CD14-positive monocyte (primary cell): ENCODE measurements around the gene RITA1. TPM values are rescaled to one million over a fixed set of nuclear protein-coding genes. Genes with fewer than 3 reads are reported as not detected.

Experiments used
- DNase-seq, 3 donors: peaks; one replicate each; pipeline ENCODE4 v3.0.0-alpha.2; 2011 to 2022
- H2AFZ ChIP-seq: 2 replicates; pipeline ENCODE4 v1.6.0; 2012; ENCODE audit warnings: mild to moderate bottlenecking, low read depth, low read length, inconsistent platforms; ENCODE audit not compliant: insufficient read depth, poor library complexity, severe bottlenecking
- H3K27ac ChIP-seq, 2 donors: 1 replicate in 1 of 2; 2 replicates in 1 of 2; pipeline ENCODE4 v1.5.1; 2012 to 2013; ENCODE audit warnings: low read length in 2 of 2, control low read depth in 1 of 2, inconsistent platforms in 1 of 2, low read depth in 1 of 2, mild to moderate bottlenecking in 1 of 2
- H3K27me3 ChIP-seq, 2 donors: one replicate each; pipeline versions ENCODE4 v1.6.0 to v1.6.1; 2011 to 2013; ENCODE audit warnings: low read length in 2 of 2; ENCODE audit not compliant: control insufficient read depth in 2 of 2, insufficient read depth in 2 of 2
- H3K36me3 ChIP-seq, 2 donors: replicated peaks in 1 of 2; 1 replicate in 1 of 2; 2 replicates in 1 of 2; pipeline versions ENCODE4 v1.5.1 to v1.6.1; 2012 to 2013; ENCODE audit warnings: low read length in 2 of 2, control low read depth in 1 of 2, inconsistent platforms in 1 of 2, mild to moderate bottlenecking in 1 of 2; ENCODE audit not compliant: insufficient read depth in 2 of 2, control insufficient read depth in 1 of 2
- H3K4me1 ChIP-seq, 2 donors: 1 replicate in 1 of 2; 2 replicates in 1 of 2; pipeline versions ENCODE4 v1.5.1 to v1.6.1; 2012 to 2013; ENCODE audit warnings: low read length in 2 of 2, control low read depth in 1 of 2, inconsistent platforms in 1 of 2, mild to moderate bottlenecking in 1 of 2, moderate library complexity in 1 of 2; ENCODE audit not compliant: insufficient read depth in 2 of 2, control insufficient read depth in 1 of 2
- H3K4me2 ChIP-seq: replicated peaks from 2 replicates; pipeline ENCODE3; 2012; ENCODE audit warnings: low read length, moderate library complexity, mild to moderate bottlenecking; ENCODE audit not compliant: poor library complexity, severe bottlenecking; ENCODE audit errors: extremely low read depth
- H3K4me3 ChIP-seq, 3 experiments: fragments of 200-600 bp in 1 of 3; sonication (generic) in 1 of 3; replicated peaks in 1 of 3; 1 replicate in 2 of 3; 2 replicates in 1 of 3; pipeline ENCODE4 v1.5.1; 2011 to 2013; ENCODE audit warnings: low read length in 3 of 3, mild to moderate bottlenecking in 3 of 3, control low read depth in 2 of 3, low read depth in 2 of 3, inconsistent platforms in 1 of 3, moderate library complexity in 1 of 3
- H3K79me2 ChIP-seq: 2 replicates; pipeline ENCODE4 v1.6.0; 2012; ENCODE audit warnings: mild to moderate bottlenecking, control low read depth, inconsistent platforms, low read length, moderate library complexity; ENCODE audit not compliant: insufficient read depth
- H3K9ac ChIP-seq: 2 replicates; pipeline ENCODE4 v1.6.0; 2017; ENCODE audit warnings: low read length, mild to moderate bottlenecking; ENCODE audit not compliant: insufficient read depth, poor library complexity, severe bottlenecking
- H3K9me3 ChIP-seq, 2 donors: replicated peaks in 1 of 2; 1 replicate in 1 of 2; 2 replicates in 1 of 2; pipeline versions ENCODE4 v1.5.1 to v1.6.1; 2012 to 2013; ENCODE audit warnings: low read length in 2 of 2, control low read depth in 1 of 2; ENCODE audit not compliant: control insufficient read depth in 1 of 2, insufficient read depth in 1 of 2
- H4K20me1 ChIP-seq: 2 replicates; pipeline ENCODE4 v1.6.0; 2012; ENCODE audit warnings: mild to moderate bottlenecking, low read length, control low read depth, moderate library complexity; ENCODE audit not compliant: insufficient read depth
- H3K27ac Mint-ChIP-seq, 7 donors: one replicate each; pipeline ENCODE4 v1.8.0; 2020; ENCODE audit warnings: mild to moderate bottlenecking in 7 of 7, mixed read lengths in 7 of 7, moderate library complexity in 6 of 7, inconsistent platforms in 2 of 7
- H3K27me3 Mint-ChIP-seq, 3 donors: one replicate each; pipeline ENCODE4 v1.8.0; 2021 to 2022; ENCODE audit warnings: low read depth in 3 of 3, mild to moderate bottlenecking in 3 of 3, mixed read lengths in 3 of 3, moderate library complexity in 3 of 3, inconsistent platforms in 1 of 3
- H3K36me3 Mint-ChIP-seq, 2 donors: one replicate each; pipeline ENCODE4 v1.8.0; 2020; ENCODE audit warnings: mixed read lengths in 2 of 2, inconsistent platforms in 1 of 2, mild to moderate bottlenecking in 1 of 2
- H3K4me1 Mint-ChIP-seq: one replicate; pipeline ENCODE4 v1.8.0; 2020; ENCODE audit warnings: mild to moderate bottlenecking, mixed read lengths
- H3K4me3 Mint-ChIP-seq, 2 donors: one replicate each; pipeline ENCODE4 v1.8.0; 2020; ENCODE audit warnings: mild to moderate bottlenecking in 2 of 2, mixed read lengths in 2 of 2, moderate library complexity in 1 of 2
- H3K9me3 Mint-ChIP-seq, 7 donors: one replicate each; pipeline ENCODE4 v1.8.0; 2020 to 2022; ENCODE audit warnings: mixed read lengths in 7 of 7, mild to moderate bottlenecking in 6 of 7, moderate library complexity in 6 of 7, inconsistent platforms in 2 of 7
- CTCF ChIP-seq: fragments of 200-600 bp; IDR thresholded peaks from one replicate; pipeline ENCODE4 v1.8.0; 2022; ENCODE audit warnings: antibody characterized with exemption, mild to moderate bottlenecking
- WGBS: methylation state at CpG from one replicate; pipeline ENCODE4 v1.1.5; 2013; ENCODE audit warnings: missing lambda C conversion rate; ENCODE audit not compliant: insufficient coverage; 5-methylcytosine and 5-hydroxymethylcytosine counted together
- intact Hi-C, 2 donors: fragments of 100-400 bp; cut with micrococcal nuclease; formaldehyde crosslinking; loops; one replicate each; pipeline versions ENCODE4 v1.15.0 to v1.15.1; 2023
- polyA plus RNA-seq, 3 donors: library from polyadenylated mRNA; depleted of rRNA in 1 of 3; unstranded in 2 of 3; stranded (reverse) in 1 of 3; fragments of 300-500 nt in 2 of 3; fragments of >200 nt in 1 of 3; fragmentation: Illumina TruSeq in 2 of 3; gene quantifications; 1 replicate in 2 of 3; 2 replicates in 1 of 3; pipeline ENCODE4 v1.2.3, GENCODE V29; 2012 to 2021

RITA1 gene
- polyA plus RNA-seq, 3 donors: 4.9 to 17.6 (median 16.4) TPM

GRCh38 chr12:113228394-113229028 is 43.0 kb downstream of the RITA1 start:
- intact Hi-C loops: no loop called here
- no peaks in the 10 kb centered on the region for H3K27me3 ChIP-seq
- no peak for TF ChIP-seq CTCF
- peaks cover 30 to 43% of the 10 kb centered on the region in 2 donors for H3K36me3 ChIP-seq
- Mint-ChIP-seq H3K27ac (peak overlapping the region in 6 of 7 donors; percentile 20 to 95 (median 82)), H3K4me1 (peaks cover 77% of the 10 kb centered on the region), H3K4me3 (peak overlapping the region in 1 of 2 donors; percentile 49), H3K9me3 (no peaks in the 10 kb centered on the region), H3K36me3 (peaks cover 49 to 60% of the 10 kb centered on the region in 2 donors), H3K27me3 (no peaks in the 10 kb centered on the region)
- no peak overlapping the region for H3K4me2 ChIP-seq
- H3K9ac ChIP-seq: no peak overlapping the region
- H4K20me1 ChIP-seq: no peaks in the 10 kb centered on the region
- peak overlapping the region; percentile 31 to 58 for H3K27ac ChIP-seq
- H3K79me2 ChIP-seq: peaks cover 75% of the 10 kb centered on the region
- no peaks in the 10 kb centered on the region for H3K9me3 ChIP-seq
- 73% methylated on average over 3 of the region's 5 CpGs for WGBS
- H2AFZ ChIP-seq: no peak overlapping the region
- DNase-seq: no peak
- no peak overlapping the region for H3K4me3 ChIP-seq
- H3K4me1 ChIP-seq: peaks cover 84 to 90% of the 10 kb centered on the region in 2 donors

- H3K27me3 ChIP-seq: no peaks in the 10 kb centered on the region
- Mint-ChIP-seq H3K4me3 (peak overlapping the region in 1 of 2 donors; percentile 77), H3K27me3 (no peaks in the 10 kb centered on the region), H3K4me1 (peaks cover 88% of the 10 kb centered on the region), H3K27ac (peak overlapping the region; percentile 86 to 100 (median 95)), H3K36me3 (peaks cover 63 to 80% of the 10 kb centered on the region in 2 donors), H3K9me3 (no peaks in the 10 kb centered on the region)
- H2AFZ ChIP-seq: no peak overlapping the region
- peak overlapping the region; percentile 13 for H3K4me2 ChIP-seq
- no peaks in the 10 kb centered on the region for H4K20me1 ChIP-seq
- WGBS: 93% methylated on average over 14 of the region's 15 CpGs
- no peak overlapping the region for H3K9ac ChIP-seq
- peaks cover 74% of the 10 kb centered on the region for H3K79me2 ChIP-seq
- H3K36me3 ChIP-seq: peaks cover 35 to 61% of the 10 kb centered on the region in 2 donors
- intact Hi-C loops: no loop called here
- H3K9me3 ChIP-seq: no peaks in the 10 kb centered on the region
- H3K4me3 ChIP-seq: peak overlapping the region in 1 of 3 experiments; percentile 1
- no peak for DNase-seq
- no peak for TF ChIP-seq CTCF
- H3K4me1 ChIP-seq: peaks cover 93% of the 10 kb centered on the region in 2 donors
- H3K27ac ChIP-seq: peak overlapping the region; percentile 58 to 68
Measured at GRCh38 chr12:113230315-113231234, 45.1 kb downstream of the RITA1 start.
